Fibroblast of skin of left biceps (primary cell): ENCODE results near the gene GRIK1.

Source experiments
- DNase-seq, 2 experiments: peaks; one replicate each; pipeline ENCODE4 v3.0.0-alpha.2; 2013; ENCODE audit warnings: low read depth in 2 of 2

The GRIK1 gene

GRCh38 chr21:29534448-29534847 is 405.3 kb downstream of the GRIK1 start:
- DNase-seq, result no peak

- no peak for DNase-seq
Observed at GRCh38 chr21:29529139-29529538, 410.7 kb downstream of the GRIK1 start.

GRCh38 chr21:29526545-29526944 is 413.3 kb downstream of the GRIK1 start:
- DNase-seq, result no peak

- no peak for DNase-seq
Observed at GRCh38 chr21:29524055-29524454, 415.7 kb downstream of the GRIK1 start.

GRCh38 chr21:29523646-29524045 is 416.1 kb downstream of the GRIK1 start:
- DNase-seq, result no peak

GRCh38 chr21:29521872-29522271 is 417.9 kb downstream of the GRIK1 start:
- DNase-seq, result no peak

GRCh38 chr21:29520171-29520570 is 419.6 kb downstream of the GRIK1 start:
- DNase-seq, result peak; percentile 61 to 63

GRCh38 chr21:29514652-29515247 is 425.0 kb downstream of the GRIK1 start:
- no peak for DNase-seq

- no peak for DNase-seq
Observed at GRCh38 chr21:29513535-29513934, 426.3 kb downstream of the GRIK1 start.

- DNase-seq, result no peak
Observed at GRCh38 chr21:29511096-29511495, 428.7 kb downstream of the GRIK1 start.

- no peak for DNase-seq
Observed at GRCh38 chr21:29509121-29509520, 430.7 kb downstream of the GRIK1 start.

- DNase-seq, result no peak
Observed at GRCh38 chr21:29508301-29508700, 431.5 kb downstream of the GRIK1 start.

GRCh38 chr21:29506947-29507346 is 432.8 kb downstream of the GRIK1 start:
- no peak for DNase-seq

- no peak for DNase-seq
Observed at GRCh38 chr21:29506214-29506613, 433.6 kb downstream of the GRIK1 start.

- no peak for DNase-seq
Observed at GRCh38 chr21:29504751-29505321, 435.0 kb downstream of the GRIK1 start.

- peak; percentile 29 to 42 for DNase-seq
Observed at GRCh38 chr21:29501451-29501850, 438.3 kb downstream of the GRIK1 start.

- DNase-seq, result no peak
Observed at GRCh38 chr21:29499734-29500343, 440.0 kb downstream of the GRIK1 start.

- no peak for DNase-seq
Observed at GRCh38 chr21:29499229-29499628, 440.6 kb downstream of the GRIK1 start.

- no peak for DNase-seq
Observed at GRCh38 chr21:29496337-29496736, 443.5 kb downstream of the GRIK1 start.

- peak in 1 of 2 experiments; percentile 9 for DNase-seq
Observed at GRCh38 chr21:29490016-29490415, 449.8 kb downstream of the GRIK1 start.

GRCh38 chr21:29487154-29487553 is 452.6 kb downstream of the GRIK1 start:
- DNase-seq, result no peak
